ENCODE measurements around the gene SKA2.
A peak's percentile ranks its signal among the peaks of the same experiment; 100 is the strongest.

Gene SKA2

GRCh38 chr17:59172436-59173004 is 17.5 kb upstream of the SKA2 start:
- H3K36me3 ChIP-seq (ENCODE audit: control insufficient read depth, insufficient read depth, low read length) = no peaks in the 10 kb centered on the region
- no peaks in the 10 kb centered on the region for H3K27me3 ChIP-seq (ENCODE audit: control insufficient read depth, insufficient read depth, low read length)
- no peaks in the 10 kb centered on the region for H3K4me1 ChIP-seq (ENCODE audit: control insufficient read depth, insufficient read depth, low read length)
- H3K4me3 ChIP-seq (ENCODE audit: low read length) = no peak overlapping the region
- H3K9ac ChIP-seq (ENCODE audit: low read length) = no peak overlapping the region
- no peak overlapping the region for H3K27ac ChIP-seq (ENCODE audit: low read depth, low read length)

GRCh38 chr17:59167571-59168001 is 12.6 kb upstream of the SKA2 start:
- Histone ChIP-seq H3K9ac (ENCODE audit: low read length) (no peak overlapping the region), H3K4me3 (ENCODE audit: low read length) (no peak overlapping the region), H3K27me3 (ENCODE audit: control insufficient read depth, insufficient read depth, low read length) (no peaks in the 10 kb centered on the region), H3K27ac (ENCODE audit: low read depth, low read length) (no peak overlapping the region), H3K36me3 (ENCODE audit: control insufficient read depth, insufficient read depth, low read length) (no peaks in the 10 kb centered on the region), H3K4me1 (ENCODE audit: control insufficient read depth, insufficient read depth, low read length) (no peaks in the 10 kb centered on the region)

GRCh38 chr17:59165933-59166342 is 11.0 kb upstream of the SKA2 start:
- Histone ChIP-seq H3K27ac (ENCODE audit: low read depth, low read length) (no peak overlapping the region), H3K36me3 (ENCODE audit: control insufficient read depth, insufficient read depth, low read length) (no peaks in the 10 kb centered on the region), H3K4me3 (ENCODE audit: low read length) (no peak overlapping the region), H3K4me1 (ENCODE audit: control insufficient read depth, insufficient read depth, low read length) (no peaks in the 10 kb centered on the region), H3K9ac (ENCODE audit: low read length) (no peak overlapping the region), H3K27me3 (ENCODE audit: control insufficient read depth, insufficient read depth, low read length) (no peaks in the 10 kb centered on the region)

GRCh38 chr17:59161477-59161876 is 6.5 kb upstream of the SKA2 start:
- H3K27me3 ChIP-seq (ENCODE audit: control insufficient read depth, insufficient read depth, low read length) = no peaks in the 10 kb centered on the region
- no peaks in the 10 kb centered on the region for H3K36me3 ChIP-seq (ENCODE audit: control insufficient read depth, insufficient read depth, low read length)
- H3K4me3 ChIP-seq (ENCODE audit: low read length) = no peak overlapping the region
- H3K4me1 ChIP-seq (ENCODE audit: control insufficient read depth, insufficient read depth, low read length) = no peaks in the 10 kb centered on the region
- H3K27ac ChIP-seq (ENCODE audit: low read depth, low read length) = no peak overlapping the region
- no peak overlapping the region for H3K9ac ChIP-seq (ENCODE audit: low read length)

- H3K36me3 ChIP-seq (ENCODE audit: control insufficient read depth, insufficient read depth, low read length) = no peaks in the 10 kb centered on the region
- H3K27ac ChIP-seq (ENCODE audit: low read depth, low read length) = no peak overlapping the region
- H3K4me1 ChIP-seq (ENCODE audit: control insufficient read depth, insufficient read depth, low read length) = peaks cover 4% of the 10 kb centered on the region
- H3K9ac ChIP-seq (ENCODE audit: low read length) = no peak overlapping the region
- no peaks in the 10 kb centered on the region for H3K27me3 ChIP-seq (ENCODE audit: control insufficient read depth, insufficient read depth, low read length)
- H3K4me3 ChIP-seq (ENCODE audit: low read length) = no peak overlapping the region
Observed at GRCh38 chr17:59160157-59161025, 5.4 kb upstream of the SKA2 start.

- H3K36me3 ChIP-seq (ENCODE audit: control insufficient read depth, insufficient read depth, low read length) = no peaks in the 10 kb centered on the region
- peak within 1 kb of the TSS; percentile 92 for H3K4me3 ChIP-seq (ENCODE audit: low read length)
- no peaks in the 10 kb centered on the region for H3K27me3 ChIP-seq (ENCODE audit: control insufficient read depth, insufficient read depth, low read length)
- H3K9ac ChIP-seq (ENCODE audit: low read length) = peak within 1 kb of the TSS; percentile 29
- H3K27ac ChIP-seq (ENCODE audit: low read depth, low read length) = peak within 1 kb of the TSS; percentile 86
- peaks cover 6% of the 10 kb centered on the region for H3K4me1 ChIP-seq (ENCODE audit: control insufficient read depth, insufficient read depth, low read length)
Observed at GRCh38 chr17:59155439-59156177, 622 bp upstream of the SKA2 start, which contains the start of gene PRR11. Gene PRR11 (plus strand): TSS chr17:59155746. CDS start chr17:59169753, 14,007 bp downstream.

GRCh38 chr17:59154292-59154720 is 680 bp downstream of the SKA2 start:
- Histone ChIP-seq H3K4me1 (ENCODE audit: control insufficient read depth, insufficient read depth, low read length) (peaks cover 6% of the 10 kb centered on the region), H3K4me3 (ENCODE audit: low read length) (peak overlapping the region; percentile 92), H3K36me3 (ENCODE audit: control insufficient read depth, insufficient read depth, low read length) (no peaks in the 10 kb centered on the region), H3K27ac (ENCODE audit: low read depth, low read length) (peak overlapping the region; percentile 86), H3K9ac (ENCODE audit: low read length) (peak overlapping the region; percentile 29), H3K27me3 (ENCODE audit: control insufficient read depth, insufficient read depth, low read length) (no peaks in the 10 kb centered on the region)

- H3K9ac ChIP-seq (ENCODE audit: low read length) = no peak overlapping the region
- H3K4me3 ChIP-seq (ENCODE audit: low read length) = no peak overlapping the region
- H3K27ac ChIP-seq (ENCODE audit: low read depth, low read length) = no peak overlapping the region
- no peaks in the 10 kb centered on the region for H3K27me3 ChIP-seq (ENCODE audit: control insufficient read depth, insufficient read depth, low read length)
- H3K36me3 ChIP-seq (ENCODE audit: control insufficient read depth, insufficient read depth, low read length) = no peaks in the 10 kb centered on the region
- H3K4me1 ChIP-seq (ENCODE audit: control insufficient read depth, insufficient read depth, low read length) = peaks cover 6% of the 10 kb centered on the region
Observed at GRCh38 chr17:59152925-59153324, 2.1 kb downstream of the SKA2 start.

- Histone ChIP-seq H3K4me3 (ENCODE audit: low read length) (no peak overlapping the region), H3K36me3 (ENCODE audit: control insufficient read depth, insufficient read depth, low read length) (no peaks in the 10 kb centered on the region), H3K27me3 (ENCODE audit: control insufficient read depth, insufficient read depth, low read length) (no peaks in the 10 kb centered on the region), H3K4me1 (ENCODE audit: control insufficient read depth, insufficient read depth, low read length) (peaks cover 6% of the 10 kb centered on the region), H3K9ac (ENCODE audit: low read length) (no peak overlapping the region), H3K27ac (ENCODE audit: low read depth, low read length) (no peak overlapping the region)
Observed at GRCh38 chr17:59151591-59151990, 3.4 kb downstream of the SKA2 start.

GRCh38 chr17:59151006-59151405 is 4.0 kb downstream of the SKA2 start:
- H3K9ac ChIP-seq (ENCODE audit: low read length) = no peak overlapping the region
- no peaks in the 10 kb centered on the region for H3K36me3 ChIP-seq (ENCODE audit: control insufficient read depth, insufficient read depth, low read length)
- H3K4me3 ChIP-seq (ENCODE audit: low read length) = no peak overlapping the region
- H3K4me1 ChIP-seq (ENCODE audit: control insufficient read depth, insufficient read depth, low read length) = peaks cover 5% of the 10 kb centered on the region
- H3K27me3 ChIP-seq (ENCODE audit: control insufficient read depth, insufficient read depth, low read length) = no peaks in the 10 kb centered on the region
- no peak overlapping the region for H3K27ac ChIP-seq (ENCODE audit: low read depth, low read length)

- Histone ChIP-seq H3K27ac (ENCODE audit: low read depth, low read length) (no peak overlapping the region), H3K36me3 (ENCODE audit: control insufficient read depth, insufficient read depth, low read length) (no peaks in the 10 kb centered on the region), H3K9ac (ENCODE audit: low read length) (no peak overlapping the region), H3K4me1 (ENCODE audit: control insufficient read depth, insufficient read depth, low read length) (peaks cover 2% of the 10 kb centered on the region), H3K27me3 (ENCODE audit: control insufficient read depth, insufficient read depth, low read length) (no peaks in the 10 kb centered on the region), H3K4me3 (ENCODE audit: low read length) (no peak overlapping the region)
Observed at GRCh38 chr17:59149841-59150511, 5.0 kb downstream of the SKA2 start.

- H3K9ac ChIP-seq (ENCODE audit: low read length) = no peak overlapping the region
- no peaks in the 10 kb centered on the region for H3K27me3 ChIP-seq (ENCODE audit: control insufficient read depth, insufficient read depth, low read length)
- no peak overlapping the region for H3K27ac ChIP-seq (ENCODE audit: low read depth, low read length)
- peaks cover 2% of the 10 kb centered on the region for H3K4me1 ChIP-seq (ENCODE audit: control insufficient read depth, insufficient read depth, low read length)
- H3K4me3 ChIP-seq (ENCODE audit: low read length) = no peak overlapping the region
- no peaks in the 10 kb centered on the region for H3K36me3 ChIP-seq (ENCODE audit: control insufficient read depth, insufficient read depth, low read length)
Observed at GRCh38 chr17:59149051-59149450, 5.9 kb downstream of the SKA2 start.

Measured in rectal smooth muscle tissue (tissue), 1 donor.